Cerebellar nuclear complex (tissue), 1 donor: Measurements from ENCODE around the gene USP32.

Source experiments
- DNase-seq, 2 experiments: peaks; one replicate each; lab custom pipeline; 2025; lab: John Stamatoyannopoulos, UW

USP32 gene

GRCh38 chr17:60153606-60154390, 238.1 kb downstream of the USP32 start:
- DNase-seq: no peak

- no peak for DNase-seq
Measured at GRCh38 chr17:60151355-60151754, 240.6 kb downstream of the USP32 start.

GRCh38 chr17:60149691-60150582, 242.0 kb downstream of the USP32 start, which contains the start of gene CA4:
TSS of gene CA4 (plus strand) at chr17:60149973. CDS start at chr17:60150035, 62 bp downstream.
- DNase-seq: peak in 1 of 2 experiments; percentile 43

GRCh38 chr17:60148373-60148772, 243.6 kb downstream of the USP32 start:
- no peak for DNase-seq

- no peak for DNase-seq
Measured at GRCh38 chr17:60147553-60148223, 244.2 kb downstream of the USP32 start.

GRCh38 chr17:60146206-60146605, 245.7 kb downstream of the USP32 start:
- no peak for DNase-seq

GRCh38 chr17:60145006-60145935, 246.7 kb downstream of the USP32 start:
- DNase-seq: peak; percentile 85 to 94

- DNase-seq: peak; percentile 52 to 54
Measured at GRCh38 chr17:60142872-60143499, 248.9 kb downstream of the USP32 start.

GRCh38 chr17:60141111-60142018, 250.6 kb downstream of the USP32 start:
- peak in 1 of 2 experiments; percentile 76 for DNase-seq

- no peak for DNase-seq
Measured at GRCh38 chr17:60139438-60140285, 252.3 kb downstream of the USP32 start.

GRCh38 chr17:60138769-60139437, 253.0 kb downstream of the USP32 start:
- DNase-seq: no peak

- no peak for DNase-seq
Measured at GRCh38 chr17:60137731-60138130, 254.2 kb downstream of the USP32 start.

GRCh38 chr17:60135951-60136666, 255.8 kb downstream of the USP32 start:
- DNase-seq: no peak

- peak; percentile 74 to 81 for DNase-seq
Measured at GRCh38 chr17:60135151-60135950, 256.6 kb downstream of the USP32 start.

- DNase-seq: no peak
Measured at GRCh38 chr17:60134396-60135150, 257.4 kb downstream of the USP32 start.

GRCh38 chr17:60130466-60130865, 261.5 kb downstream of the USP32 start:
- DNase-seq: no peak
